Ramos (cell line): ENCODE measurements around the gene TOGARAM2.

Experiments used
- in situ Hi-C: fragments of 300-500 bp; cut with MboI; formaldehyde crosslinking; loops from one replicate; pipeline ENCODE4 v1.14.3; 2022; ENCODE audit warnings: low sequenced_read_pairs; ENCODE audit not compliant: unreplicated experiment

TOGARAM2 gene

DNA sequence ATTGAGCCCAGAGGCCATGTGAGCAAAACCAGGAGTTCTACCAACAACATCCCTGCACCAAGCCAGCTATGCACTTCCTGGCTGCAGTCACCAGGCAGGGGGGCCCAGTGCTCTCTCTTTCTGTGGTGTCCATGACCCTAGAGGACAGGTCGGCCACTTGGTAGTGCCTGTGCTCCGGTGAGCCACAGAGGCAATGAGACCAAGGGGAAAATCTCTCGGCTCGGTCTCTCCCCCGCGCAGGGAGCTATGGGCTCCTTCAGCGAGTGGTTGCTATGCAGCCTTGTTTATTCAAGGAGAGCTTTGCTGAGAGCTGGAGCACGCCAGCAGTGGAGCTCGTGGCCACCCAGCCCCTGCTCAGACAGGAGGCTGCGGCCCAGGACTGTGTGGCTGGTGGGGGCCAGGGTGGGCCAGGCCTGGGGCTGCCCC, at the start of gene TOGARAM2:
Gene TOGARAM2 (plus strand): TSS at position 283 of the 426 bp plus-strand sequence. CDS start 13,537 bp downstream, outside the sequence.
- in situ Hi-C loops = no loop called here

DNA sequence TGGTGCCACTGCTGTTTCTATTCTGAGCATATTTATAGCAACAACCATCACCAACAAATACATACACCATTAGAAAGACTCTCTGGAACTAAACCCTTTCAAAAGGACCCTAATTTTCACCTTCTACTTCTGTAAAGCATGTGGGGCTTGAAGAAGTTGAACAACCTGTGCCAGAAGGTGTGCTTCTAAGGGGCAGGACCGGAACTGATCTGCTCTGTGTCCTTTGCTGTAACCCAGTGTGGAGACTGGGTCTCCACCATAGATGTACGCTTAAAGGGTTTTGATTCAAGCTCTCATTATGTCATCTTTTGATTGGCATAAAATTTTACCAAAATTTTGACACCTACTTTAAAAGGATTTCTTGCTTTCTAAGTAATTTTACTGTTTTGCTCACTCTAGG, 46.3 kb upstream of the TOGARAM2 start:
- in situ Hi-C loops = no loop called here

DNA sequence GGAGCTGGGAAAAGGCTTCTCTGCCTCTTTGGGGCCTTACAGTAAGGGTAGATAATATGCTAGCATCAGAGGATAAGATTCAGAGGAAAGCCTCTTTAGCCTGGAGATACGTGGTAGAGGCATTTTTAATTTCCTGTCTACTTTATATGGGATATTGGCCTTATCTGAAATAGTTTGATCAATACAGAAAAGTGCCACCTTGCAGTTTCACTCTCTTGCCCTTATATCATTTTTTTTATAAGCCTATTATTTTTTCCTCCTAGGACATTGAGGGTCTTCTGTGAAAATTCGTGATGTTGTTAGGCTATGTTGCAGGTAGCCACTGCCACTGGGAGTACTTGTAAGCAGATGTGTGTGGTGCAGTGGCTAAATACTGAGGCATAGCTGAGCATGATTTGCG, 40.1 kb upstream of the TOGARAM2 start:
- in situ Hi-C loops = no loop called here

DNA sequence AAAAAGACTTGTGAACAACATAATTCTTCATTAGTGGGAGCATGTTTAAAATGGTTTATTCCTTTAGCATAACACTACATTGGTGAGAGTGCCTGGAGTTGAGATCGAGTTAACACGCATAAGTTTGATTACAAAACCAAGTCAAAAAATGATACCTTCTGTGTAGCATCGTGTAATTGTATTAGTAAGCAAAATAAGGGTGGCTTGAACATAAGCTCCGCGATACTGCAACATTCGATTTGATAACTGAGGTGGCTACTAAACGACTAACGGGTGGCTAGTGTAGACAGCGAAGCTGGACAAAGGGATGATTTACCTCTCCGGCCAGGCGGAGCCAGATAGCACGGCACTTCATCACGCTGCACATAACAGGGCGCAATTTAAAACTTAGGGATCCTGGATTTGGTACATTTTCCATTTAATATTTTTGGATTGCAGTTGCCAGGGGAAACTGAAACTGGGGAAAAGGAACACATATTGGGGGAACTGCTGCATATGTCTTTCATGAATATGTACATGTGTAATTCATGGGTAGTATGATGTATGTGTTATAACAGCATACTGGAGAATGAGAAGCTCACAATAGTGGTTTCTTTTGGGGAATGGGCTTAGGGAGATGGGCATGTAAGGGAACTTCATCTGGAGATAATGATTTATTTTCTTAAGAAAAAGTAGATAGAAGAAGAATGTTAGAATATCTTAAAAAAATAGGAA, 36.4 kb upstream of the TOGARAM2 start:
- in situ Hi-C loops = no loop called here

DNA sequence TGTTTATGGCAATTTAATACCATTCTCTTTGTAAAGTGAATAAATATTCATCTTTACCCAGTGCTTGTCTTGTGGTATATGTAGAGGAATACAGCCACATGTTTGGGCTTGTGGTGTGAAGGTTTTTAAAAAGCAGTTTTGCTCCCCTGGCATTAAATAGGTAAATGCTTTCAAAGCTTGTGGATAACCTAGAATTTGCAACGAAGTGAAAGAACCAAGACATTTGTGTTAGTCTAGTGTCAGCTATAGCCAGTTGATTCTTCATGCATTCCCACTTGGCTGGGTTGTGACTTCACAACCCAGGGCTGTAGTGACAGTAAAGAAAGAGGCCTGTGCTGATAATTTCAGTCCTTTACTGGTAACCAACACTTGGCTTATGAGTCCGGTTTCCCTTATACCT, 32.9 kb upstream of the TOGARAM2 start:
- in situ Hi-C loops = no loop called here

DNA sequence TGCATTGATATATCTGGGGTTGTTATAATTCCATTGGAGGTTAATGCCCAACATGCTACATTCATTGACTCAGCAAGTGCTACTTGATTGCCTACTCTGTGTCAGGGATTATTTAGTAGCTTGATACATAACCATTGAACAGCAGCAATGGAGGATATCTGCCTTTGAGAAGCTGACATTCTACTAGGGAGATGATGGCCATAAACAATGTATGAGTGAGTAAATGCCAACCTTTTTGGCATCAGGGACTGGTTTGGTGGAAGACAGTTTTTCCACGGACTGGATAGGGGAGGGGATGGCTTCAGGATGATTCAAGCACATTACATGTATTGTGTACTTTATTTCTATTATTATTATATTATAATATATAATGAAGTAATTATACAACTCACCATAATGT, 31.9 kb upstream of the TOGARAM2 start:
- in situ Hi-C loops = no loop called here

DNA sequence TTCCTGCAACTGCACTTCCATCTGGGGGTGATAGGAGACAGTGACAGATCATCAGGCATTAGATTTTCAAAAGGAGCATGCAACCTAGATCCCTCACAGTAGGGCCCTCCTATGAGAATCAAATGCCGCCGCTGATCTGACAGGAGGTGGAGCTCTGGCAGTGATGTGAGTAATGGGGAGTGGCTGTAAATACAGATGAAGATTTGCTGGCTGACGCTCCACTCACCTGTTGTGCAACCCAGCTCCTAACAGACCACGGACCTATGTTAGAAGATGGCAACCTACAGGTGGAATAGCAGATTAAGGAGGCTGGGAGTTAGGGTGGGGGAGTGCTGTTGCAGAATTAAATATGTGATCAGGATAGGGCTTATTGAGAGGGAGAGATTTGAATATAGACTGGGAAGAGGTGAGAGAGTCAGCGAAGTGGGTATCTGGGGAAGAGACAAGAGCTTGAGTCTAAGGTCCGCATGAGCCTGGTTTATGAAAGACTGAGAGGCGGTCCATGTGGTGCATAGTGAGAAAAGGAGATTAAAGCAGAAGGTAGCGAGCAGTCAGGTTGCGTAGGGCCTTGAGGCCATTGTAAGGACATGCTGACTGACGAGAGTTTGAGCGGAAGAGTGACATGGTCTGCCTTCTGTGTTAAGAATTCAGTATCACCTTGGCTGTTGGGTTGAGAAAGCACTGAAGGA, 31.3 kb upstream of the TOGARAM2 start:
- in situ Hi-C loops = no loop called here

DNA sequence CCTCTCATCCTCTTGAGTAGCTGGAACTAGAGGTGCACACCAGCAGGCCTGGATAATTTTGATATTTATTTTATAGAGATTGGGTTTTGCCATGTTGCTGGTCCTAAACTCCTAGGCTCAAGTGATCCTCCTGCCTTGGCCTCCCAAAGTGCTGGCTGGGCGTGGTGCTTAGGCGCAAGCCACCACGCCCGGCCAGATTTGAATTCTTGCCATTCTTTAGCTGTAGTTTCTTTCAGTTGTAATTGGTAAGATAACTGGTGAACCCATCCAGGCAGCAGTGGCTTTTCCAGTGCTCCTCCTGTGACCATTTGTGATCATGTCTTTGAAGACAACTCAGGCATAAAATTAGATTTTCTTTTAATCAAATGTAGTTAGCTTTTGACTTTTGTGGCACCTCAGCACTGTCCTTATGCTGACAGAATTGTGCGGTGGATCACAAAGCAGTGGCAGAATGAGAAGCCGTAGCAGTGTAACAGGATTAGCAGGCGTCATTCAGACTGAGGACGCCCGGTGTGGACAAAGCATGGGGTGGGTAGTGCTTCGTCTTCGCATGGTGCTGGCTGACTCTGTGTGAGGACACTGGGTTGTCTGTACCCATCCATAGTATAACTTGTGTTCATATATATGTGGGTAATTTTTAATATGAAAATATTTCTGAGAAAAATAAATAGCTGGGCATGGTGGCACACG, 30.0 kb upstream of the TOGARAM2 start:
- in situ Hi-C loops = no loop called here

DNA sequence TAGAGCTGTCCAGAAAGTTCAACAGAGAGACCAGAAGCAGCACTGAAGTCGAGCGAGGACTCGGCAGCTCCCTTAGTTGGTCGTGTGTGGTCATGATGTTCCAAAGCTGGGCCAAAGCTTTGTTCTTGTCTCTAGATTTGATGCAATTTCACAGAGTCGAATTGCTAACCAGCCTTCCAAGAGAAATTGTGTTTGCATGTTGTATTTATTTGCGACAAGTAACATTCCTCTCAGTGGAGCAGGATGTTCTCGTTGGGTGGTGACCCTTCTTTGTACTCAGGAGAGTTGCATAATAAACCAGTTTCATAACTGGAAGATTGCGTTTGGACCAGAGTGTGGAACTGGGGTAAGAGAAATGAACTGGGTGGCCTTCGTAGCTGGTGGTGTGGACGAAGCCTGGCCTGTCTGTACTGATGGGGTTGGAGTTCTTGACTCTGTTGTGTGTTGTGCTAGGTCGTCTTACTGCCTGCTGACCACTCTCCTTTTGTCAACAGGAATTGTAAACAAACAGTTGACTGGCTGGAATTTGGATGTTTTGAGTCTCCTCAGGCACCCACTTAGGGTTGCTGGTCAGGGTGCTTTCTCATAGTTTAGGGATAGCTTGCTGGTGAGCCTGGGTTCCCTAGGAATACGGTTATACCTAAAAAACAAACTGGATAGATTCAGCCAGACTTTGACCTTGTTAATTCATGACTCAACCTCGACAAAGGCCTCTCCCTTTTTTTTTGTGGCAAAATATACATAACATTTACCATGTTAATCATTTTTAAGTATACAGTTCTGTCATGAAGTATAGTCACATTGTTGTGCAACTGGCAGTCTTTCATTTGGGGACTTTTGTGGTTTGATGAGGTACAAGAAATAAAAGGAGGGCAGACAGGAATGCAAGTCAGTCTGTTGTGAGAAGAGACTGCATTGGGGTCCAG, 28.9 kb upstream of the TOGARAM2 start:
- in situ Hi-C loops = no loop called here

DNA sequence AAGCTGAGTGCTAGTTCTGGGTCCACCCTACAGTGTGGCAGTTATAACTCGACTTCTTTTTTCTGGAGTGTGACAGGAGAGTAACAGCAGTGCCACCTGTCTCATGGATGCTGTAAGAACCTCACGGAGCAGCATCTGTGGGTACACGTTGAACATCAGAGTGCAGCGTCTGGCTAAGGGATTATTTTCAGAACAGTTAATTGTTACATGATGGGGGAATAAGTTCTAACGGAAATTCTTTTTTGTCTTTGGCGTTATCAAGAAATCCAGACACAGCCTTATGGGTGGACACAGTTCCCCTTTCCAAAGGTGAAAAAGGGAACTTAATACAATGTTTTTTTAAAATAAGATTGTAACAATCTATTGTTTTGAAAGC, 28.3 kb upstream of the TOGARAM2 start:
- in situ Hi-C loops = no loop called here

DNA sequence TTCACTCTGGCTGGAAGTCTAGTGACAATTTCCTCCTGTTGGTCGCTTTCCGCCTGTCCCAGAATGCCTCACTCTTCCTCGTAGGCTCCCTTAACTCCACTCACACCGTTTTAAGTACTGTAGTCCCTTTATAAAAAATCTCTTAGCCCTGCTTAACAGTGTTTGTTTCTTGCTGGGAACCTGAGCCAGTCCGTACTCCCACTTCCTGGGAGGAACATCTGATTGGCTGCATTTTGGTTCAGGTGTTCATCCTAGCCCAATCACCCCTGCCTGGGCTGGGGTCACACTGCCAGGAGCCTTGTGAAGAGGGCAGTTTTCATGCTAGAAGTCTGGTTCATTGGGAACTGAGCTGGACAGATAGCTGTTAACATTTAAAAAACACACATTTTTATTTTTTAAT, 25.6 kb upstream of the TOGARAM2 start:
- in situ Hi-C loops = loop anchor here (5.0 kb wide), 1 partner anchor 247 kb away; no protein-coding TSS in a partner anchor

DNA sequence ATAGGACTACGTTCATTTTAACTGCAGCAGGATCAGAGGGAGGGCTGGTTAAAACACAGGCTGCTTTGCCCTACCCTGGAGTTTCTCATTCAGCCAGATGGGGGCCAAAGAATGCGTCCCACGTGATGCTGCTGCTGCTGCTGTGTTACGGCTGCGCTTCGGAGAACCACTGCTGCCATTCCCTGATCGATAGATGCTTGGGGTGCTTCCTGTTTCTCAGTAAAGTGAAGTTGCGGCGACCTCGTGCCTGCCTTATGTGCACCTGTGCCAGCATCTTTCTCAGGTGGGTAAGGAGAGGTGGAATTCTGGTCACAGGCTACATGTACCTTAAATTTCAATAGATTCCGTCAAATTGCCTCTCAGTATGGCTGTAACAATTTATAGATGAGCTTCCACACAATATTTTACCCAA, 24.7 kb upstream of the TOGARAM2 start:
- in situ Hi-C loops = loop anchor here (5.0 kb wide), 1 partner anchor 246 kb away; no protein-coding TSS in a partner anchor

DNA sequence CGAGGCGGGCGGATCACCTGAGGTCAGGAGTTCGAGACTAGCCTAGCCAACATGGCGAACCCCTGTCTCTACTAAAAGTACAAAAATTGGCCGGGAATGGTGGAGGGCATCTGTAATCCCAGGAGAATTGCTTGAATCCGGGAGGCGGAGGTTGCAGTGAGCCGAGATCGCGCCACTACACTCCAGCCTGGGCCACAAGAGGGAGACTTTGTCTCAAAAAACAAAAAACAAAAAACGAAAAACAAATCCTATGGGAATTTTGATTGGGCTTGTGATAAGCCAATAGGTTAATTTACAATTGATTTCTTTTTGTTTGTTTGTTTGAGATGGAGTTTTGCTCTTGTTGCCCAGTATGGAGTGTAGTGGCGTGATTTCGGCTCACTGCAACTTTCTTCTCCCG, 24.2 kb upstream of the TOGARAM2 start:
- in situ Hi-C loops = loop anchor here (5.0 kb wide), 1 partner anchor 245 kb away; no protein-coding TSS in a partner anchor

DNA sequence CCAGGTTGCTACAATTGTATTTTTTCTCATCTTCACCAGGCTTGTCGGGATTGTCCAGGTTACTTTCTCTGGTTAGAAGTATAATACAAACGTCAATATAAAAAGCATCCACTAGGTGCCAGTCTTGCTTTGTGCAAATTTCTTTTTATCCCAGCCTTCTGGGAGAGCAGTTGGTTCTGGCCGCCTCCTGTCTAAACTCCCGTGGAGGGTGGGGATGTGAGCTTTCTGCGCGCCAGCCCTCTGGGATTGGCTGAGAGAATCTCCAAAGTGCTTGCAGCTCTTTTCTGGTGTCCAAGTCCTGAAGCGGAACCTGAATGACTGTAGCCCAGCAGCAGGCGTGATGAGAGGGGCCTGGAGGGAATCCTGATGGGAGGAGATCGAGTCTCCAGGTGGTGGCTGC, 22.4 kb upstream of the TOGARAM2 start:
- in situ Hi-C loops = loop anchor here (5.0 kb wide), 1 partner anchor 244 kb away; no protein-coding TSS in a partner anchor

DNA sequence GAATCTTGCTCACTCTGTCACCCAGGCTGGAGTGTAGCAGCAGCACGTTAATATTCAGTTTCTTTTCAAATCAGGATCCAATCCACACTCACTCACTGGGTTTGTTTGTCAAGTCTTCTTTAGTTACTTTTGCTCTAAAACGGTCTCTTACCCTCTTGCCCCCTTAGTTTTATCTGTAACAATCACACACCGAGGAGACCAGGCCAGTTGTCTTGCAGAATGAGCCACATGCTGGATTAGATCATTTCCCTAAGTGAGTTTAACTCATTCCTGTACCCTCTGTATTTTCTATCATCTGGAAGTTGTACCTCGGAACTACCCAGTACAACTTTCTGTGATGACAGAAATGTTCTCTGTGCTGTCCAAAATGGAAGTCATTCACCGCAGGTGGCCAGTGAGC, 20.7 kb upstream of the TOGARAM2 start:
- in situ Hi-C loops = no loop called here

DNA sequence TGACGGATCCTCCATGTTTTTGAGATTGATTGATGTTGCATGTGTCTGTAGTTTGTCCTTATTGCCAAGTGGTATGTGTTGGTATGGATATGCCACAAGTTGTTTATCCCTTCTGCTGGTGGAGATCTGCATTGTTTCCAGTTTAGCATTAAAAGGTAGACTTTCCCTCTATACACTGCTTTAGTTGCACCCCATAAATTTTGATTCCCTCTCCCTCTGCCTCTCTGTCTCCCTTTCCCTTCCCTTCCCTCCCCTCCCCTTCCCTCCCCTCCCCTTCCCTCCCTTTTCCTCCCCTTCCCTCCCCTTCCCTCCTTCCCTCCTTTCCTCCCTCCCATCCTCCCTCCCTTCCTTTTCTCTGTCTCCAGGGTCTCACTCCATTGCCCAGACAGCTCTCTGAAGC, 18.6 kb upstream of the TOGARAM2 start:
- in situ Hi-C loops = no loop called here

DNA sequence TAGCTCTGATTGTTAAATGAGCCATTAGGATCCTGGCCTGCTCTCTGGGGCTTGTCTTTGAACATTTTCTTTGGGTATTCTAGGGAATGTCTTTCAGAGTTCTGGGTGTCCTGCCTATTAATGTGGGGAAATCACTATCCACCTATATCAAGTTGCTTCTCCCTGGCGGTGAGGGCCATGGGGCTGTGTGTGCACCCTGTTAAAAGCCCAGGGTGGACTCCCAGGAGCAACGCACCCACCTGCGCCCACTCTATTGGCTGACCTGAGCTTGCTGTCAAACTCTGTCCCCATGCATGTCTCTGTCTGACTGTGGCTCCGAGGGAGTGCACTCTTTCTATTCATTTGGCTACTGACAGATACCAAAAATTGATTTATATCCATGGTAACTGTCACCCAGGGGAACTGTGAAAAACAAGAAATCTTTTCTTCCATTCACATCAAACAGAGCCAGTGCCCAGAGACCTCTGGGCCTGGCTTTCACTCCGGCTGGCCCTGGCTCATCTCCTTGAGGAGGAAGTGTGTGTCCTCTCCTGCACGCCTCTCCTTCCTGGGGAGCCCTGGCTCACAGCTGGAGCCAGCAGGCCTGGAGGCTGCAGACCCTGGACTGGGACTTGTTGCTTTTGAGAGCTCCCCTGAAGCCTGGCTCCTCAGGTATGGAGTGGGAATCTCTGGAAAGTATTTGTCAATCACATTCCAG, 10.5 kb upstream of the TOGARAM2 start:
- in situ Hi-C loops = no loop called here

DNA sequence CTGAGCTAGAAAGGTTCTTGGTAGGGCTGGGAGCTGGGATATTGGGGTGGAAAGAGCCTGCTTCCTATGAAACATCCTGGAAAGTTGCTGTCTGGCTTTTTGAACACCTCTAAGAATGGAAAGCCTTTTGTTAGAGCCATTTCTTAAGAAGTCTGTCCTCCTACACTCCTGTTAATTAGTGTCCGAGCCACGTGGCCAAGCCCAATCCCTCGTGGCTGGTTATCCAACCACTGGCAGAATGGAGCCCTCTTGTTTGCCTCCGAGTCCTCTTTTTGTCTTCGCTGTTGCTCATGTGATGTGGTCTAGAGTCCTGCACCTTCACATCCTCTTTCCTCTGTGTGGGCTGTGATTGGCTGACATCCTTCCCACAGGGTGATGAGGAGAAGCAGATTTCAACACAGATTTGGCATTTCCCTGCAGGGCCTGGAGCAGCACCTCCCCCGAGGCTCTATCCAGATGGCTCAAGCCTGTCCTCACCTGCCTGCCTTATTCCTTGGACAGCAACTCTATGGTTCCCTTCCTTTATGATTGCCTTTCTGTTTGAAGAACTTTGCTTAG, 8.2 kb upstream of the TOGARAM2 start:
- in situ Hi-C loops = no loop called here

DNA sequence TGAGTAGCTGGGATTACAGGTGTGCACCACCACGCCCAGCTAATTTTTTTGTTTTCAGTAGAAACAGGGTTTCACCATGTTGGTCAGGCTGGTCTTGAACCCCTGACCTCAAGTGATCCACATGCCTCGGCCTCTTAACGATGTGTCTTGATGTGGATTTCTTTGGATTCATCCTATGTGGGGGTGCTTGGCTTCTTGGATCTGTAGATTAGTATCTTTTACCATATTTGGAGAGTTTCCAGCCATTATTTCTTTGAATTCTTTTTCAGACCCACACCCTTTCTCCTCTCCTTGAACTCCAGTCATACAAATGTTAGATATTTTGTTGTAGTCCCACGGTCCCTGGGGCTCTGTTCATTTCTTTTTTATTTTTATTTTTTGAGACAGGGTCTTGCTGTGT, 6.8 kb upstream of the TOGARAM2 start:
- in situ Hi-C loops = no loop called here
